CD4-positive, alpha-beta T cell treated with Interferon alpha-2 for 1 hour (primary cell): Measurements from ENCODE around the gene SPTBN5.

Experiments used
- DNase-seq, 2 donors: peaks; one replicate each; pipeline ENCODE4 v3.0.0-alpha.2; 2020 to 2022

Gene SPTBN5

DNA sequence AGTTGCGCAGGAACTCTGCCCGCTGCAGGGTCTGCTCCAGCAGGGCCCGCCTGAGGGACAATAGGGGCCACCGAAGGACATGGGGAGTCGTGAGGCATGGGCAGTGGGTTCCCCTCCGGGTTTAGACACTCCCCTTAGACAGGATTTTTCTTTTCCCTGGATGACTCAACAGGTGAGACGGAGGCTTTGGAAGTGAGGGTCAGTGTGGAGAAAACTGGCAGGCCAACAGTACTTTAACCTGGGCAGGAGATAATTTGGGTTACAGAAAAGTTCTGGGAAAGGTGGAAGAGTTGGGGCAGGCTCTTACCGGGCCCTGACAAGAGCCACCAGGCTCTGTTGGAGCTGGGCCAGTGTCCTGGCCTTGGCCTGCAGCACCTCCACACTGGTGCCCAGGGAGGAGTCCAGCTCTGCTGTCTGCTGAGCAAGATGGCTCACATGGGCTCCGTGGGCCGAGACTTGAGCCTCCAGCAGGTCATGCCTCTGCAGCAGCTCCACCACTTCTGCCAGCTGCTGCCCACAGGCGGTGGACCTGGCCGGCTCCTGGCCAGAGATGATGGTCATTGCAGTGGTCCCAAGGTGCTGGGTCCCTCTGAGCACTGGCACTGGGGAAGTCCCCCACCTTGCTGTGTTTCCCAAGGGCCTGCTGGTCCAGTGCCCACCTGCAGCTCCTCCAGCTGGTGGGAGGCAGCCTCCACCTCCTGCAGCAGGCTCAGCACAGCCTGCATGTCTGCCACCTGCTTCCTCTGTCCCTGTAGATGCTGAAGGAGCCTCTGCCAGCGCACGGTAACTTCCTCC is 11.0 kb downstream of the SPTBN5 start:
- DNase-seq: no peak

DNA sequence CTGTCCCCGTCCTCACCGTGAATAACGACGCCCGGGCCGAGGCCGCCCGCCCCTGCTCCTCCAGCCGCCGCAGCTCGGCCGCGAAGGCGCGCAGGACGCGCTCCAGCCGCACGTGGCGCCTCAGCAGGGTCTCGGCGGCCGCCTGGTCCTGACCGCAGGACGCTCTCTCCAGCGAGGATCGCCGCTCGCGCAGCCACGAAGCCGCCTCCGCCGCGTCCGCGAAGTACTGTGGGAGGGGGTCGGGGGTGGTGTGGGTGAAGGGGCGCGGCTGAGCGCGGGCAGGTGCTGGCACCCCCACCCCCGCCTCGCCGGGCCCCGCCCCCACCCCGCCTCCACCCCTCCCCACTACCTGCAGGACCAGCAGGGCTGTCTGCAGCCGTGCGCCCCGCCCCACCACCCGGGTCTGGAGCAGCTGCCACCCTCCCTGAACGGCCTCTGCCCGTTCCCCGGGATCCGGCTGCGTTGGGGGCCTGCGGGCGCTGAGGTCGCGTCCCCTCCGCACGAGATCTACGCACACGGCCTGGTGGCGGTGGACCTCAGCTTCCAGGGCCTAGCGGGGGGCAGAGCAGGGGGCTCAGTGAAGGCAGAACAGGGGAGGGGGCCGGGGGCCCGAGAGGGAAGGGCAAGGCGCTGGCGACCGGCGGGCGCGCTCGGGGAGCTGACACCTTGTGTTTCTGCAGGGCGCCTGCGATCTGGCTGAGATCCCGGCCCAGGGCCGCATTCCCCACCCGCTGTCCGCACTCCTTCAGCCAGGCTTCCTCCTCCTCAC is 11.7 kb downstream of the SPTBN5 start:
- no peak for DNase-seq

DNA sequence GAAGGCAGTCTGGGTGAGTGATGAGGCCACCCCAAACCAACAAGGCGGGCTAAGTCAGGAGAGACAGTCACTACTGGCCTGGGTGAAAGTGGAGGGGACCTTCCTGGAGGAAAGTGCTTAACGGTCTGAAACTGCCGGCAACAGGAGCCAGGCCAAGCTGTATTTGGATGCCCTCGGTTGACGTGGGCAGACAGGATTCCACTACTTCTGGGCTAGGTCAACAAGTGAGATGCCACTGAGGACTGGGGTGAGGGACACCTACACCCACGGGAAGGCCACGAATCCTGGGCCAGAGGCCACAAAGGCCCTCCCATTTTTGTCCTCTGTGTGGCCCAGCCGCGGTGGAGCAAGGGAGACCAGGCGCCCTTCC is 12.3 kb downstream of the SPTBN5 start:
- no peak for DNase-seq

DNA sequence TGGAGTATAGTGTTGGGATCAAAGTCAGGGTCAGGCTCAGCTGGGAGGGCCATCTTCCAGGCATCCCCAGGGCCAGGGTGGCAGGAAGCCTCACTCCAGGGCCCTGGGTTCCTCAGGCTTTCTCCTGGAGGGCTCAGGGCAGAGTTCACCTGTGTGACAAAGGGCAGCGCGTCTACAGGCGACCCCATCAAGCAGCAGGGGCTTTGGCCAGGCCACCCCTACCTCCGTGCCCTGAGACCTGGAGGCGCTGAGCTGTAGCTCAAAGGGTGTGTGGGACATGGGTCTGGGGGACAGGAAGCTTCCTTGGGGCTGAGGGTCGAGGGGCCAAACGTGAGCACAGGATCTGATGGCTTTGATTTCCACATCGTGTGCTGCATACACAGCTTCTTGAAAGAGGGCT is 12.8 kb downstream of the SPTBN5 start:
- no peak for DNase-seq

DNA sequence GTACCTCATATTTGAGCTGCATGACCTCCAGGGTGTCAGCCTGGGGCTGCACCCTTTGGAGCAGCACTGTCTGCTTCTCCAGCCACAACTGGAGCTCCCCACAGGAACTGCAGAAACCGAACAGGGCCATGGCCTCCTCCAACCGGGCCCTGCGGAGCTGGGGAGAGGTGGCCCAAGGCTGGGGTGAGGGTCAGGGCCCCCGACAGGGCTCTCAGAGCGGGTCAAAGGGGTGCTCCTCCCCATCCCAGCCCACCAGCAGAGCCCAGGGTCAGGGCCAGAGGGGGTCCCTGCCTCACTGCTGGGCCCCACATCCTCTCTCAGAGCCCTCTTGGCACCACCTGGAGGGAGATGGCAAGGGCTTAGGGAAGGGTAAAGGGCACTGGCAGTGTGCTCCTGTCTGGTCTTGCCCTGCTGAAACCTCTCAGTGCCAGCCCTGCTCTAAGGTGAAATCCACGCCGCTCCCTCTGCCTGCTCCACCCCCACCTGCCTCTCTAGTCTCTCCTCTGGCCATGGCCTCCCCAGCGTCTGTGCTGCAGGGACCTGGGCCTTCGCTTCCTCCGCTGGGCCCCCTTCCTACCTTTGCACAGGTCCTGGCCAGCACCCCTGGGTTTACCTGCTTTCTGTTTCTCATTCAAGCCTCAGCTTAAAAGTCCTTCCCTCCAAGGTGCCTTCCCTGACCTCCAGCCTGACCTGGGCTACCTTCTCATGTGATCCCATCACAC is 13.5 kb downstream of the SPTBN5 start:
- no peak for DNase-seq

DNA sequence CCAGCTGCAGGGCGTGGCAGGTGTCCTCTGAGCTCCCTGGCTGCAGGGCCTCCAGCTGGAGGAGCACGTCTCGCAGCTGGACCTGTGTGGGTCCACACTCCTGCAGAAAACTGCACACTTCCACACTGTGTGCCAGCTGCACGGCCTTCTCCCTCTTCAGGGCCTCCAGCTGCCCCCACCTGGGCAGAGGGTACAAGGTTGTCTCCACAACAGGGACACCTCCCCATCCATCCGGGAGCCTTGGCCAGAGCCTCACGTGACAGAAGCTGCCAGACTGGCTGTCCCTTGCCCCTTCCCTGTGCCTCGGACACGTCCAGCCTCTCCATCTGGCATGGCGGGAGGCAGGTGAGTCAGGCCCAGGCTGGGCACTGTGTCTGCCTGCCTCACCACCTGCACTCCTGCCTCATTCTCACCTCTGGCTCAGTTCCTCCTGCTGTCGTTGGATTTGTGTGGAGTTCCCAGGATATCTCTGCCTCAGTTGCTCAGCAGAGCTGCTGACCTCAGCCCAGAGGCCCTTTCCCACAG is 14.5 kb downstream of the SPTBN5 start:
- no peak for DNase-seq

DNA sequence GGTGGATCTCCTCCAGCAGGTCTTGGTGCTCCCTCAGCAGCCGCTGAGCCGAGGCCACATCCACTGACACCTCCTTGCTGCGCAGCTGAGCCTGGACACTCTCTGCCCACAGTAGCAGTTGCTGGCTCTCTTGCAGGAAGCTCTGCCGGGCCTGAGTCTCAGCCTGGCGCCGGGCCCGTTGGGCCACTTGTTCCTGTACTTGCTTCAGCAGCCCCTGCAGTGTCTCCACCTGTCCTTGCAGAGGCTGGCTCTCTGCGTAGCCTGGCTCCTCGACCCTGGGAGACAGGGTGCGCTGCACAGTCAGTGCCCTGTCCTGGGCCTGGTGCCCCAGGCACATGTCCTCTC is 15.5 kb downstream of the SPTBN5 start:
- DNase-seq: no peak

GRCh38 chr15:41877631-41878354 is 16.1 kb downstream of the SPTBN5 start:
- no peak for DNase-seq

- DNase-seq: no peak
Observed at GRCh38 chr15:41876689-41877088, 17.2 kb downstream of the SPTBN5 start.

- DNase-seq: no peak
Observed at GRCh38 chr15:41876007-41876406, 17.8 kb downstream of the SPTBN5 start.

DNA sequence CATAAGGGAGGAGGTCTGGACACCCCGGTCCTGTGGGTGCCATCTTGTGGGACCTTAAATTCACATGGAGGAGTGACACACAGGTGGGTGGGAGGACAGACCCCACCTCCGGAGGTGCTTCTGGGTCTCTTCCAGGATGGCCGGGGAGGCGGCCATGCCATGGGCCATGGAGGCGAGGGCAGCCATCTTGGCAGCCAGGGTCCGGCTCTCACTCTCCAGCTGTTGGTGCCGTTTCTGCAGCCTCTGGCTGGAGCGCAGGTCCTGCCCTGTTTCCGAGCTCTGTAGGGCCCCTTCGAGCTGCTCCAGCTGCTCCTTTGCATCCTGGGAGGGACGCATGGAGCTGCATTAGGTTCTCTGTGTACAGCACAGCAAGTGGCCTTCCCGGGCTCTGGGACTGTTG is 19.1 kb downstream of the SPTBN5 start:
- DNase-seq: no peak

GRCh38 chr15:41873711-41874110 is 20.1 kb downstream of the SPTBN5 start:
- DNase-seq: no peak

DNA sequence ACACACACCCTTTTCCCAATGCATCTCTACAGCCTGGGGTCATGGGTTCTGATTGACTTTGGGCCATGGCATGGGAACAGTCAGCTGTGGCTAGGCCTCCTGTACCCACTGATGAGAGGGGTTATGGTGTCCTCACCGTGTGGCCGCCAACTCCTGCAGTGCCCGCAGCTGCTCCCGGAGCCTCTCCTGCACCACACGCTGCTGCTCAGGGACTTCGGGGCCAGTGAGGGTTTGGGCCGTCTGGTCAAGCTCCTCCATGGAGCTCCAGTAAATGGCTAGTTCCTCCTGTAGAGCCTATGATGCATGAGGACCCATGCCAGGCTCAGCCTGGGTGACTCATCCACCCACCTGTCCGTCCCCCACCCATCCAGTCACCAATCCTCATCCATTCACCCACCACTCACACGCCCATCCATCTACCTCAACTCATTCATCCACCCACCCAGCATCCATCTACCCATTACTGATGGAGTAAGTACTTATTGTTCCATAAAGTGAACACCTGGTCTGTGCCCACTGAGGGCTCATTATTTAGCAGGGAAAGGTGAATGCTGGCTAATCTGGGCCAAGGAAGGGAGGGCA is 21.6 kb downstream of the SPTBN5 start:
- no peak for DNase-seq

- no peak for DNase-seq
Observed at GRCh38 chr15:41871175-41871905, 22.5 kb downstream of the SPTBN5 start.

GRCh38 chr15:41870689-41871081 is 23.2 kb downstream of the SPTBN5 start:
- peak; percentile 34 to 60 for DNase-seq

- DNase-seq: no peak
Observed at GRCh38 chr15:41869770-41870688, 23.8 kb downstream of the SPTBN5 start.

DNA sequence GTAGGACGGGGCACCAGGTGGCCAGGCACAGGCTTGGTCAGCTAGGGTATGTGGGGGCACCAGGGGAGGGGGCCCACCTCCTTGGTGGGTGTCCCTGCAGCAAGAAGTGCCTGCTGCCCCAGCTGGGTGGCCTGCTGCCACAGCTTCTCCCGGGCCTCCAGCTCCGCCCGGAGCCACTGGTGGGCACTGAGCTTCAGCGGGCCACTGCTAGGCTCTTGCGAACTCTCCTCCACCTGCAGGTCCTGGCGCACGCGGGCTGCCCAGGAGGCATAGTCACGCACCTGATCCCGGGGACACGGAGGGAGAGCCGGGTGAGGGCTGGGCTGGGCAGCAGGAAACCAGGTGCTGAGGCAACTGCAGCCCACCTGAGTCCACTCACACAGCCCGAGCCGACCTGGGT is 25.5 kb downstream of the SPTBN5 start:
- DNase-seq: no peak

DNA sequence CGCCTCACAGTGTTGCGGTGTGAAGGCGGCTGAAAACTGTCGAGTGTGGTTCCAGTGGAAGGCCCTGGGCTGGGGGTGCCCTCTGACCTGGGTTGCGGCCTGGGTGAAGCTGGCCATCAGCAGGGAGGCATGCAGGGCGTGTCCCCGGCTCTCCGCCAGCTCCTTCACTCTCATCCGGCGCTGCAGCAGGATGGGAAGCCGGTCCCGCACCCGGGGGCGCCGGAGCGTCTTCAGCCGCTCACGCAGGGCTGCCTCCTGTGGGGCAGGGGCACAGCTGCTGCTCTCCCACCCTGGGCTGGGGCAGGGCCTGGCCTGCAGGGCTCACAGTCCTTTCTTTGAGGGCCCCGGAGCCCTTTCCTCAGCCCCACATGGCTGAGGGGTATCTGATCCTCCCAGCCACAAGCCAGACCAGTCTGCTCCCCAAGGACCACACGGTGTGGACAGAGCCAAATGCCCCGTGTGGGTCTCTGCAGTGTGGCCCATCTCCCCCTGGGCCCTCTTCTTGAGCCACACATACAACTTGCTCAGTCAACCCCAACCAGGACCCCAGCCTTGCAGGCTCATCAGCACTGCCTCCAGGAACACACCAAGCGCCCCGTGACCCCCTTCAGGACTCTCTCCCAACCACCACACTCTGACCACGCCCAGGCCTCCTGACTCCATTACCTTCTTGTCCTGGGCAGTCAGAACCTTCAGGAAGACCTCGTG is 26.8 kb downstream of the SPTBN5 start:
- no peak for DNase-seq

DNA sequence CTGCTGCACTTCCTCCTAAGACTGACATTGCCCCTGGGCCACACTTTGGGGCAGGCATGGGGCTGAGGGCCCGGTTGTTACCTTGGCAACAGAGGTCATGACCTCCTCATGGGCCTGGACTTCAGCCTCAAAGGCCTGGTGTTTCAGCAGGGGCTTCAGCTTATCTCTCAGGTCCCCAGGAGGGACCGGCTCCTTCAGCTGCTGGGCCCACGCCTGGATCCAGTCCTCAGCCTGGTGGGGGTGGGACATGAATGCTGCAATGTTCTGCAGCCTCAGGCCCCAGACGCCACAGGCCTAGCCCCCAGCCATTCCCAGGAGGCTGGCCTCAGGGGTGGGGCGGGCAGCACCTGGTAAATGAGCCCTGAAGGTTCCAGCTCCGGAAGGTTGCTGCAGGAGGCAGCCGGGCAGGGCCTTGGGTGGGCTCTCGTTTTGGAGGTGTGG is 27.6 kb downstream of the SPTBN5 start:
- DNase-seq: no peak

DNA sequence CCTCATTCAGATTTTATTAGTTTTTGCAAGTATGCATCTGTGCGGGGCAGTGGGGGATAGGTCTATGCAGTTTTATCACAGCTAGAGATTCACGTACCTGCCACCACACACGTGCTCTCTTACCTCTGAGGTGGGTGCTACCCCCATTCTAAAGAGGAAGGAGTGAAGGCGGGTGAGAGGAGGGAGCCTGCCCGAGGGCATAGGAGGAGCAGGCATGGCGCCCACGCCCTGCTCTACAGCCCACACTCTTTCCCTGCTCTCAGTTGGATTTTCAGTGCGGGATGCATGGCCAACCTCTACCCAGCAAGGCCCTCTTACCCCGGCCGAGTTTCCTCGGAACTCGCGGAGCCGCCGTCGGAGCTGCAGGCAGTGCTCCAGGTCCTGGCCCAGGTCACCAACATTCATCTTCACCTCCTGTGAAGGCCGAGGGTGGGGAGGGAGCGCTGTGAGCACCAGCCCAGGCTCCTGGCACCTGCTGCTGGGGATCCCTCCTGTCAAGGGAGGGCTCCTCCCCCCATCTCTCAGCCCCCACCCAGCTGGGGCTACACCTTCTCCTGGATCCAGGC is 28.3 kb downstream of the SPTBN5 start:
- DNase-seq: no peak
